ENCODE results near the gene WASF2.
"Not testable (repeated sequence)": the region's sequence is repeated elsewhere in the genome, so short reads cannot be mapped to it uniquely, and the experiment has no call there.

Gene WASF2, protein sequence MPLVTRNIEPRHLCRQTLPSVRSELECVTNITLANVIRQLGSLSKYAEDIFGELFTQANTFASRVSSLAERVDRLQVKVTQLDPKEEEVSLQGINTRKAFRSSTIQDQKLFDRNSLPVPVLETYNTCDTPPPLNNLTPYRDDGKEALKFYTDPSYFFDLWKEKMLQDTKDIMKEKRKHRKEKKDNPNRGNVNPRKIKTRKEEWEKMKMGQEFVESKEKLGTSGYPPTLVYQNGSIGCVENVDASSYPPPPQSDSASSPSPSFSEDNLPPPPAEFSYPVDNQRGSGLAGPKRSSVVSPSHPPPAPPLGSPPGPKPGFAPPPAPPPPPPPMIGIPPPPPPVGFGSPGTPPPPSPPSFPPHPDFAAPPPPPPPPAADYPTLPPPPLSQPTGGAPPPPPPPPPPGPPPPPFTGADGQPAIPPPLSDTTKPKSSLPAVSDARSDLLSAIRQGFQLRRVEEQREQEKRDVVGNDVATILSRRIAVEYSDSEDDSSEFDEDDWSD

DNA sequence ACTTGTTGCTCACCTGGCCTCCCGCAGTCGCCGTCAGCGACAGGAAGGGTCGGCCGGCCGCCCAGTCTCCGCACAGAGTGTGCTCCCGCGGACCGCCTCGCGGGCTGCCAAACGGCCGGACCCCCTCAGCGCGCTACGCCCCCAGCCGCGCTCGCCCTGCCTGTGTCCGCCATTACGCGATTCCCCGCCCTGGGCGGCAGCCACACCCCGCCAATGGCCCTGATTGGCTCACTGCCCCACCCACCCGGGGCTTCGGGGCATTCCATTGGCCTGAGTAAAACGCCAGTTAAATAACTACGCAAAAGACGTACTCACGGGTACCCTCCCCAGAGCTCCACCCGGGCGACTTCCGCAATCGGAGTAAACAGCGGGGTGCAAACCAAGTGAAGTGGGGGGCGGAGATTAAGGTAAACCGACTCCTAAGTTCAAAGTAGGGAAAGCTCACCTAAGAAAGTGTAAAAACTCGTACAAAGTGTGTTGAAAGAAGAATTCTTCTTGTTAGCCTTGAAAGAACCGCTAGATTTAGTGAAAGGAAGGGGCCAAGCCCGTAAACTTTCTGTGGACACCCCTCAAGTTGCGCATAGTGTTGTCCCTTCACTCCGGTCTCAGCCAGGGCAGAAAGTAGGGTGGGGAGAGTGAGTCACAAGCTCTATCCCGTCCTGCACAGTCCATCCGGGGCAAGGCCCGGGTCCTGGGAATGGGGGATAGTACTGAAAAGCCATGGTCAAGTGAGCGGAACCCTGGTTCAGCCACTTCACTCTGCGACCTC lies at the start of gene WASF2:
TSS of gene WASF2 (minus strand) at position 195 of the 769 bp plus-strand sequence. CDS start 61,277 bp downstream, outside the sequence.
- DNase-seq: peak; percentile 98

DNA sequence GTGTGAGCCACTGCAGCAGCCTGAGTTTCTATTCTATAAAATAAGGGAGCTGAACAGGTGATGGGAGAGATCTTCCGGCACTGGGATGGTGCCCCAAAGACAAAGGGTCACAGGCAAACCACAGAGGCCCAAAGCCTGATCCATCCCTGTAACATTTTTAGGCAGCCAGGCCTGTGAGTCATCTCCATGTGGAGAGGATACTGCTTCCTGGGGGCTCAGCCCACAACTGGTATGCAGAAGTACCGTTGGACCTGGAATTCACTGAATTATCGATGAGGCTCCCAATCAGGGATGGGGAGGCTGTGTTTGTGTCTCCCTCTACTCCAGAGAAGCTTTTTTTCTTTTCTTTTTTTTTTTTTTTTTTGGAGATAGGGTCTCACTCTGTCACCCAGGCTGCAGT lies 48.8 kb upstream of the WASF2 start:
- DNase-seq: peak; percentile 85

DNA sequence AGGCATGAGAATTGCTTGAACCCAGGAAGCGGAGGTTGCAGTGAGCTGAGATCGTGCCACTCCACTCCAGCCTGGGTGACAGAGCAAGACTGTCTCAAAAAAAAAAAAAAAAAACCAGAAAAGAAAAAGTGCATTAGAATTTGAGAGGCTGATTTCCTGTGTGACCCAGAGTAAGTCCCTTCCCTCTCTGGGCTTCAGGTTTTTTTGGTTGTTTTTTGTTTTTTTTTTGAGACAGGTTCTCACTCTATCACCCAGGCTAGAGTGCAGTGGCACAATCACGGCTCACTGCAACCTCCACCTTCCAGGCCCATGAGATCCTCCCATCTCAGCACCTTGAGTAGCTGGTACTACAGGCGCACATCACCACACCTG lies 48.3 kb upstream of the WASF2 start:
- not testable (repeated sequence) for DNase-seq

DNA sequence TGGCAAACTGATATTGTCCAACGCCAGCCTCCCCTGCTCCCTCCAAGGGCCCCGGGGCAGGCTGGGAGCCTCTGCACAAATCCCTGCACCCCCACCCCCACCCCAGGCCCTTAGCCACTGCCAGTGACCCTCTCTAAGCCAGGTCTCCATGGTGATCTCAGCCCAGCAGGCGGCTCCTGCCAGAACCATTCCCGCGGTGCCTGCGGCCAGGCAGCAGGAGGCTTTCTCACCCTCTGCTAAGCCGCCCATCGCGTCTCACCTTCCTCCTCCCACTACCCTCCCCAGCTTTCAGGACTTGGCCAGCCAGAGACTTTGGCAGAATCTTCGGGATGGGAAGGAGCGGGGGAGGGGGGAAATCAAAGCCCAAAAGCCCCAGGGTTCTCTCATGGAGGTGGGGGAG lies 46.8 kb upstream of the WASF2 start:
- DNase-seq: peak; percentile 74

DNA sequence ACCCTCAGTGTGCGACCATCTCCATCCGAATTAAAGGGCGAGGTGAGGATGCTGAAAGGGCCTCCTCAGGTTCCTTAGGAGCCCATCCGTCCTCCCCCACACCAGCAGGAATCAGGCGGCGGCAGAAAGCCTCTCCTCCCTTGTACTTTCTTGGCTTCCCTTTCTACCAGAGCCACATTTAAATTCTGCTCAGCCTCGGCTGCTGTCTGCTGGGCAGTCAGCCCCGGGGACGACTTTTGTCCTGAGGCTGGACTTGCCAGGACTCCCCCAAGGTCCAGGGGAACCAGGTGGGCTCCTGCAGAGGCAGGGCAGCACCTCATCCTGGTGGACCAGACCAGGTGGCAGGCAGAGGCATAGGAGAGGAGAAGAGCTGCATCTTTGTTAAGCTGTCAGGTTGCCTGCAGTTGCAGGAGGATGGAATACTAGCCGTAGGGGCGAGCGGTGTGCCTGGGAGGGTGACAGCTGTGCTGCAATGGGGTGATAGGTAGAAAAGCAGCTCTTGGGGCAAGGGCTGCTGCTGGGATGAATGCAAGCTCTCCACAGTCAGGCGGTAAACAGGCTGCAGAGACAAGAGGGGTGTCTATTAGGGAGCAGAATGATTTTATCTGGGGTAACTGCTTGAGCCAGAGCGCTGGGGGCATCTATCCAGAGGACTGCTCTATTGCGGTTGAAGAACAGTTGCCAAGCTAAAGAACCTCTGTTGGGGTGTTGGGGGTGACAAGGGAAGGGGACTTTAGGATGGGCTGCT lies 46.2 kb upstream of the WASF2 start:
- no peak for DNase-seq

DNA sequence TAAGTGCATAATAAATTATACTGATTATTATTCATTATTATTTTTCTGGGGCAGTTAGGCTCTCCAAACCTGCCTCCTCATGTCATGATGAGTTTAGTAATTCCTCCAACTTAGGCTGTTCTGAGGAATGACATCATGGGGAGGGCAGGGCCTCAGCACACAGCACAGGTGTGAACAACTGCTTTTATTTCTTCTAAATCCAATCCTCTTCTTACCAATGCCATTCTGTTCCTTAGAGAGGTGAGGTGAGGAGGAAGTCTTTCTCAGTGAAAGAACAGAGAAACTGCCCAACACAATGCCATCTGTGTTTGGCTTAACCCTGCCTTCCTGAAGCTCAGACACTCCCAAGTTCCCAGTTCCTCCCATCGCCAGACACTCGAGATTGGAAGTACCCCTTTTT lies 45.4 kb upstream of the WASF2 start:
- DNase-seq: no peak

DNA sequence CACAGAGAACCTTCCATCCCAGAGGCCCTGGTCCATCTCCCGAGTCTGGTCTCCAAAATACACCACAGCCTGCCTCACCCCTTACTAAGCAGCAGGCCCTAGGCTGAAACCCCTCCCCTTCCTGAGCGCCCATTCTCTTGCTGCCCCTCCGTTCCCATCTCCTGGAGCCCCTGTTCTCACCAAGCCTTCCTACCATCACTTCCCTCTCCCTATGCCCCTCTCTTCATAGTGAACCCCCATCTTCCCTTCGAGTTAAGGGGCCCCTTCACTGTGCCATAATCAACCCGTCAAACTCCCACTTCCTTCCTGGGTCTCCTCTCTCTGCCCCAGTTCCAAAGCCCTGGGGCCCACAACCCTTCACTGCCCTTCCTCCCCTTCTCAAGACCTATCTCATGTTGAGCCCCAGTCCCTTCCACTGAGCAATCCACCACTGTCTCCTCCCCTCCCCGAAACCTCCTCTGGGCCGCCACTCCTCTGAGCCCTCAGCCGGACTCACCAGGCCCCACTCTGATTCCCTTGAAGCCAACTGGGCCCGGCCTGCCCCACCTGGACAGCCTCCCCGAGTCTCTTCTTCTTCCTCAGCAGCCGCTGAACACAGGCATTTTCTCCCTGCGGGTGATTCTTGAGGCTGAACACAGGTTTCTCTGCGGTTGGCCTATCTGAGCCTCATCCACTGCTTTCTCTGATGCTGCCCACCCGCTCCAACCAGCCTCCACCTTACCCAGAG lies 42.2 kb upstream of the WASF2 start:
- no peak for DNase-seq

DNA sequence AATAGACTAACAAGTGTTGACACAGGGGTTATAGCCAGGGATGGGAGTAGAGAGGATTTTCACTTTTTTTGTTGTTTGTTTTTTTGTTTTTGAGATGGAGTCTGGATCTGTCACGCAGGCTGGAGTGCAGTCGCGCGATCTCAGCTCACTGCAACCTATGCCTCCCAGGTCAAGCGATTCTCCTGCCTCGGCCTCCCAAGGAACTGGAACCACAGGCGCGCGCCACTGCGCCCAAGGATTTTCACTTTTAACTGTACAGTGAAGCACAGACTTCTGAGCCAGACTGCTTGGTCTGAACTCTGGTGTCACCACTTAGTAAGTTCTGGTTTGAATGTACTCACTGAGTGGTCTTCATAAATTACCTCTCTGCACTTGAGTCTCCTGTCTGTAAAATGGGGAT lies 40.2 kb upstream of the WASF2 start:
- no peak for DNase-seq

DNA sequence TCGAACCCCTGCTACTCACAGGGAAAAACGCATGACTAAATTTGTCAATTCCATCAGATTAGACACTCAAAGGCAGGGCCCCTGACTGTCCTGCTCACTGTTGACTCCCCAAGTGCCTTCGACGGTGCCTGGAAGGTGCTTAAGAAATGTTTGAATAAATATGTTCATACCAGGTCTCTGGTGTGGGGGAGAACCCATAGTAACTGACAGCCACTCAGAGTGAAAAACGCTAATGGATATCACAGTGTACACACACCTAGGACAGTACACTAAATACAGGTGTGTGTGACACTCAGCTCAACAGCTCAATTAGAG lies 39.7 kb upstream of the WASF2 start:
- DNase-seq: no peak

DNA sequence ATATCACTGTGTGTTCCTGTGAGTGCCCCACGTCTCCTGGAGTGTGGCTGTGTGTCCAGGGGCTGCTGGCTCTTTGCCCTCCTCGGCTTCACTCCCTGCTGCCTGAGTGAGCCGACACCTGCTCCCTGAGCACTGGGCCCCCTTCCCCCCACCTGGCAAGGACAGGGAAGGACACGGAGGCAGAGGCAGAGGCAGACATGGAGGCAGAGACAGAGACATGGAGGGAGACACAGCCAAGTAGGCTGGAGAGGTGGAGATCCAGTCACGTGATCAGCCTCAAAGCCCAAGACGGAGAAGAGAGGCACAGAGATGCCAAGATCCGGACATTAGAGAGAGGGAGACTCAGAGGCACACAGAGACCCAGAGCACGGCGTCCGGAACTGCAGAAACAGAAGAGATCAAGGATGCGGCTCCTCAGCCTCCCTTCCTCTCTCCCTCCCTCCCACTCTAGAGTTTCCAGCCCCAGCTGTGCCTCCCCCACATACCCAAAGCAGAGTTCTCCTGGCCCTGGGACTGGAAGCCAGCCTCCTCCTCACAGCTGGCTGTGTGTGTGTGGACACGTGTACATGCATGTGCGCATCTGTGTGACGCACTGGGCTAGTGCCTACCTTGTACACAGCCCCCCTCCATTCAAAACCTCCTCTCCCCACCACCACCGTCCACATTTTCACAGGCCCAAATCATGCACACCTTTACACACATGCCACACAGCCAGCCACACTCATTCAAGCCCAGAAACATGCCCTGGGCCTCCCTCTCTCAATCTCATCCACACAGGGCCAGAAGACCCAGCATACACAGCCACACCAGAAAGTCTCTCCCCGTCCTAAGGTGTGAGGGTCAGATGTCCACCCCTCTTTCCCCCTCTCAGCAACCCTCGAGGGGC lies 39.1 kb upstream of the WASF2 start:
- DNase-seq: peak; percentile 61

DNA sequence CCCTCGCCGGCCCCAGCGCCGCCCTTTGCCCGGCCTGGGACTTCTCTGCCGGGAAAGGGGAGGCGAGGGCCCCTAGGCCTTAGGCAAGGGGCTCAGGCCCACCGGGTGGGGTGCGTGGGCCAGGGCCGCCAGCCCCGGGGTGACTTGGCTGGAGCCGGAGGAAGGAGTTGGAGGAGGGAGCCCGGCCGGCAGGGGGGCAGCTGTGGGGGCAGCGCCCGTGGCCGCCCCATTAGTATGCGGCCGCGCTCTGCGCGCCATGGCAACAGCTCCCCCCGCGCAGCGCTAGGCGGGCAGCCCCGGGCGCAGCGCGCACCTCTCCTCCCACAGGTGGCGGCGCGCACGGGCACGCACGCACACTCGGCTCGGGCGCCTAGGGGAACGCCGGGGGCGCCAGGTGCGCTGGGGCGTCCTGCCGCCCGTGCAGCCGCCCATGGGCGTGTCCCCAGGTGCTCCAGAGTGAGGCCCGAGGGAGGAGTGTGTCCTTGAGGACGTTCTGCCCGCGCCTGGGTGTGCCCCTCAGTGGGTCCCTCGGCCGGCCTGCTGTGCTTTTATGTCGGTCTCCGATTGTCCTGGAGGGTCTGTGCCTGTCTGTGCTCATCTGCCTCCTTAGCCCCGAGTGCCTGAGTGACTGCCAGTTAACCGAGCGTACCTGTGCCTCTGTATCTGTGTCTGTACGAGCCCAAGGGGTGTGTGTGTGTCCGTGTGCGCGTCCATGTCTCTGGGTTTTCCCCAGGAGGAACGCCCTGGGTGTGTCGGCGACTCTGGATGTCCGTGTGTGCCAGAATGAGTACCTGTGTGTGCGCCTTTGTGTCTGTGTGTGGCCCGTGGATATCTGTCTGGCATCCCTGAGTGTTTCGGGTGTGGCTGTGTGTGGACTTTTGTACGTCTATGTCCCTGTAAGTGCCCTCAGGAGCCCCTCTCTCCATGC lies 38.2 kb upstream of the WASF2 start:
- no peak for DNase-seq

DNA sequence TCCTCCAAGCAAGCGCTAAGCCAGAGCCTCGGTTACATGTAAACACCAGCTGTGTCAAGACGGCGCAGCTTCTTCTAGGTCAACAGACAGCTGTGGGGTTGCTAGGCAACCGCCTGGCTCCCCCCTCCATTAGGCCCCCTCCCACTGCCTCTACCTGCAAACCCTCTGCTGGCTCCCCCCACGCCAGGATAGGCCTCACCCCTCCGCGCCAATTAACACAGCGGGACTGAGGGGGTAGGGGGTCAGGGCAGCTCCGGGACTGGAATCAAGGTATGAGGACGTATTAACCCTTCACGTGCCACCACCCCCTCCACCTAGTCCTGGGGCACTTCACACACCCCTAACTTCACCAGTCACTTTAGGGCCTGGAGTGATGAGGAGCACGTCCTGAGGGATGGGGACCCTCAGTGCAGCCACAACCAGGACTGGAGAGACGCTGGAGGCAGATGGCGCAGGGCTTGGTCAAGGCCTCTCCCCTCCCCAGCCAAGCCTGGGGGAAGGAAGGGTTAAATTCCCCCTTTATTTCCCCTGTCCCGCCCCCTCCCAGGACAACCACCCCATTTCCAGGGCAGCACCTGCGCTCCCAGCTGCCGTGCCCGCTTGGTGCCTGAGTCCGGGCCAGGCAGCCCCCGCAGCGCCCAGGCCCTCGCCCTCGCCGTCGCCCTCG lies 37.4 kb upstream of the WASF2 start:
- peak; percentile 43 for DNase-seq

DNA sequence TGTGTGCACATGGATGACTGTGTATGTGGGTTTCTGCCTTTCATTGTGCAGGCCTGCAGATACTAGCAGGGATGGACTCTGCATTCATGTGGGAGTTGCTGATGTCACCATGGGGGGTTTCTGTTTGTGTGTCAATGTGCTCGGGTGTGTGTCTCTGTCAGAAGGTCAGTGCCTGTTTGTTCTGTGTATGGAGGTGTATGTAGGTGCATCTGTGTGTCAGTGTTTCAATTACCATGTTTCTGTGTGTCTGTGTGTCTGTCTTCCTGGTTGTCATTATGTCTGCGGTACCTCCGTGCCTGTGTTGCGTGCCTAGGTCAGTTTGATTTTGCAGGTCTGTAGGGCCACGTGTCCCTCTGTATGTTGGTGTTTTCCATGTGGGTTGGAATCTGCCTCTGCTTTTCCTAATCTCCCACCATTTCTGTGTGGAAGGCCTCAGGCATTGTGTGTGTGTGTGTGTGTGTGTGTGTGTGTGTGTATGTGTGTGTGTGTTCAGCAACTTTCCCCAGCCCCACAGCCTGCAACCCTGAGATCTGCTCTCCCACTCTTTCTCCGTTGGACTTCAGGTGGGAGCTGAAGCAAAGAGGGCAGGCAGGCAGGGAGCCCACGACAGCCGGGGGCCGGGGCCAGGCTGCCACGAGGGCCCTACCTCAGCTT lies 36.7 kb upstream of the WASF2 start:
- DNase-seq: no peak

DNA sequence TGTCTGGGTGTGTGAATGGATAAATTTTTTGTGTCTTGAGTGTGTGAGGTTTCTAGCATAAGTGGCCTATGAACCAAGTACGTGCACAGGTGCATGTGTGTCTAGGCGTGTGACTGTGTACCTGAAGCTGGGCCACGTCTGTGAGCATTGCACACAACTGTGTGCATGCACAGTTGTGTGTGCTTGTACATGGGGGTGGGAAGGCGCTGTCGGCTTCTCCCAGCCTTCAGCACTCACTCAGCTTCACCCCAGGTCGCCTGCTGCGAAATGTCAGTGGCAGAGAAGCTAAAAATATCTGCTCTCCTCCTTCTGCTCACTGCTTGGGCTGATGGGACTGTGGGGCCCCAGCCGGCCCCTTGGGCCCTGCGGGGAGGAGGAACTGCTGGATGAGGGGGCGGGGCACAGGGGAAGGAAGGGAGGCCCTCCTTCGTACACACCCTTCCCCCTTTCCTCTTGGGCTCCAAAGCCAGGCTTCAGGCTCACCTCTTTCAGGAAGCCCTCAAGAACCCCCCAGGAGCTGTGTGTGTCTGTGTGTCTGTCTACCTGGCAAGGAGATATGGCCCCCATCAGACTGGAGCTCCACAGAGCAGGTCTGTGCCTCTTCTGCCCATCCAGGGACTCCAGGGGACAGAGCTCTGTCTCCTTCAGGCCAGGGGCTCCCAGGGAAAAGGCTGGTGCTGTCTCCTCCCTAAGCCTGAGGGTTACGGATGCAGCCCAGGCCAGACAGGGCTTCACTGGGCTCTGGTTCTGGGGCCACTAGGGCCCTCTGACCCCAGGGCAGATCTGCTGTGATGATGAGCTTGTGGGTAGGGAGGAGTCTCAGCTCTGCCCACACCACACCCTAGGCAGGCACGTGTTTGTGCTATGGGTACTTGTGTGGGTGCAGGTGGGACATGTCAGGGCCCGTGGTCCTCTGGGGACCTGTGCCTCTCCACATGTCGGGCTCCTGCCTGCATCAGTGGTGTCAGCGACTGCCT lies 35.6 kb upstream of the WASF2 start:
- DNase-seq: peak; percentile 82

DNA sequence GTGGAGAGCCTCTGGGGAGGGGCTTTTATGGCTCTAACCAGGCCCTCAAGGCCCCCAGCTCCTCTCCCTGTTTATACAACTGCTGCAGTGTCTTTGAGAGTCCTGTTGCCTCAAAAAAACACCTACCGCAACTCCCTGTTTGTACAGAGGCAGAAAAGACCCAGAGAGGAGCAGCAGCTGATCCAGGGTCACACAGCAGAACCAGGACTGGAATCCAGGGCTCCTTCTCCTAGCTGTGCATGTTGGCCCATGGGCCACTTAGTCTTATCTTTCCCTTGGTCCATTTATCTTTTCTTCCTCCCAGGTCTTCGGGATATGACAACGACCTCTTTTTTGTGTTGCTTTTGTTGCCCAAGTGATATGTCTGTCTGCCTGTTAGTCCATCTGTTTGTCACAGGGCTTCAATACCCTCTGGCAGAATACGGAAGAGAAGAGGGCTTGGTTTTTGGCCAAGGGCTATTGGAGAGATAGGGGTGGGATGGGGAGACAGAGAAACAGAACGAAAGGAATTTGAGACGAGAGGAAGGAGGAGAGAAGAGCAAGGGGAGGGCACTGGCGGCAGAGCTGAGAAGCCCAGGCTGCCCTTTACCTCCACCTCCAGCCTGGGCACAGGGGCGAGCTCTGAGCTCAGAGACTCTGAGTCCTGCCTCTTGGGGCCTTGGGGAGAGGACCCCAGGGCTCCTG lies 33.5 kb upstream of the WASF2 start:
- no peak for DNase-seq

DNA sequence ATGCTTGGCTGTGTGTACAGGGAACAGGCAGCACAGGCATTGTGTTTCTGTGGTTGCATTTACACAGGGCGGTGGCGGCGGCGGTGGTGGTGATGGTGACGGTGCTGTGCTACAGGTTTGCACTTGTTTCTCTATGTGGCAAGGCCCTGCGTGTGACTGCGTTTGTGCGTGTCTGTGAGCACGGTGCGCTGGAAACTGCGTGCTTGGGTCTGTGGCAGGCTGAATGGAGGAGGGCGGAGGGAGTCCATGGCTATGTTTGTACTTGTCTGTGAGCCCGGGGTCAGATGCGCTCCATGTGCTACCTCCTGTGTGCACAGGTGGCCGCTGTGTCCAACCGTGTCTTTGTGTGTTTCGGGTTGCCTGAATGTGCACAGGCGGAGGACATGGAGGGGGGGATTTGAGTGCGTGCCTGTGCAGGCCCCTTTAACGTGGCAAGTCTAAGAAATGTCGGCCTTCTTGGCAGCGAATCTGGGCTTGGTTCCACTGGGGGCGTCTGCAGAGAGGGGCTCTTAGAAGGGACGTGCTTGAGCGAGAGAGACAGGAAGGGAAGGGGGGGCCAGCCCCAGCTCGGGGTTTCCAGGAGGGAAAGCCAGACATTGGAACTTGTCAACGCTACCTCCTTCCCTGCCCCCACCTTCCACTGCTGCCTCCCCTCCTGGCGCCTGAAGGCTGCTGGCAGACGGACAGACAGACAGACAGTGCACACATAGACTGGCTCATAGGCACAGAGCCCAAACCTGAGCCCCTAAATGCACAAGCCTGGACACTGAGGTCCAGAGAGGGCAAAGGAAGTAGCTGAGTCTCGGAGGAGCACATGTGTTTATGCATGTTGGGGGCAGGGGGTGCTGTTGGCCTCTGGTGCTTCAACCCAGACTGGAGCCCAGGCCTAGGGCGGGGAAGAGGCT lies 32.7 kb upstream of the WASF2 start:
- DNase-seq: peak; percentile 57

All from fibroblast of skin of right biceps (primary cell).